ENCODE data around the gene MNX1.
A peak's percentile ranks its signal among the peaks of the same experiment; 100 is the strongest.

MNX1 gene

GRCh38 chr7:157010588-157011332 lies at the start of gene MNX1:
Gene MNX1, minus strand, starts transcription at chr7:157010663. Its CDS starts 313 bp downstream, at chr7:157010350.
- peak; percentile 81 for DNase-seq

DNA sequence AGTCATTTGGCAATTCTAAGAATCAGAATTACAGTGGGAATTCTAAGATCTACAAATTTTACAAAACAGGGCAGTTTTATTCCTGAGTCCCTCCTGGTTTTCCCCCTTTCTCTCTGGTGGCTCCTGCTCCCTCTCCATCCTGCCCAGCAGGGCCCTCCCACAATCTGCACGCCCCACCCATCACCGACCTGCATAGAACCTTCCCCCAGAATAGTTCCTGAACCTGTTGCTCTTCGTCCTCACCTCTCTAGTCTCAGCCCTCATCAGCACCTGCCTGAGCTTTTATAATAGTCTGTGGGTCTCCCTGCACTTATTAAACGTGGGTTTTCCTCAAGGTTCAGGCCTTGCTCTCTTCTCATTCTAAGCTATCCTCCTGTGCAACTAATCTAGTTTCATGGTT lies 49.1 kb upstream of the MNX1 start:
- no peak for DNase-seq

- no peak for DNase-seq
Measured at GRCh38 chr7:157058701-157059100, 48.2 kb upstream of the MNX1 start.

- DNase-seq = no peak
Measured at GRCh38 chr7:157058068-157058467, 47.6 kb upstream of the MNX1 start.

- DNase-seq = no peak
Measured at GRCh38 chr7:157056957-157057902, 46.8 kb upstream of the MNX1 start.

GRCh38 chr7:157056246-157056645 lies 45.8 kb upstream of the MNX1 start:
- no peak for DNase-seq

DNA sequence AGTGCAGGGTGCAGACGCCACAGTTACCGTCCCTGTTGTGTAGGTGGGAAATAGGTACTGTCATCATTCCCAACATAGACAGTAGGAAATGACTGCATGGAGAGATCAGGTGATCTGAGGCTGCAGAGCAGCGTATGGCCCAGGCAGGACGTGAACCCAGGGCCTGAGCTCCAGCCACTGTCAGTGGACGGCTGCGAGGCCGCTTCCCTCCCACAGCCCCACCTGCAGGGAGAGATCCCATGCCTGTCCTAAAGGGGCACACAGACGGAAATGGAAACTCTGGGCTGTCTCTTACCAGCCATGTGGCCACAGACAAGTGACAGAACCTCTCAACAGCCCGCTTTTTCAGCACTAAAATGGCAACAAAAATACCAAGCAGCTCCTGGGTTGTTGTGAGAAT lies 44.5 kb upstream of the MNX1 start:
- no peak for DNase-seq

GRCh38 chr7:157053118-157053517 lies 42.7 kb upstream of the MNX1 start:
- no peak for DNase-seq

GRCh38 chr7:157047148-157047547 lies 36.7 kb upstream of the MNX1 start:
- DNase-seq = no peak

DNA sequence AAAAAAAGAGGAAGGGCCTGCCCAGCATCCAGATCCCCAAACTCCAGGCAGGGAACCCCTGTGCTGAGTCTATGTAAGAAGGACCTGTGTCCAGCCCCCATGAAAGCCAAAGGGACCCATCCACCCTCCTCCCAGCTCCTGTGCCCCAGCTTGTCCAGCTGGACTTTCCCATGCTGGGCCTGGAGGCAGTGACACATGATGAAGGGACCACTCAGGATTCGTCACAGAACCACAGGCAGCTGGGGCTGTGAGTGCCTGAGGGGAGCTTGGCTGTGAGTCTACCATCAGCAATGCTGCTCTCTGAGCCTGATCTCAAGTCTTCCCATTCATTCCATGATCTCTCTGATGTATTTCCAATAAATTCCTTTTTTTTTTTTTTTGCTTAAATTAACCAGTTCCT lies 36.2 kb upstream of the MNX1 start:
- DNase-seq = no peak

DNA sequence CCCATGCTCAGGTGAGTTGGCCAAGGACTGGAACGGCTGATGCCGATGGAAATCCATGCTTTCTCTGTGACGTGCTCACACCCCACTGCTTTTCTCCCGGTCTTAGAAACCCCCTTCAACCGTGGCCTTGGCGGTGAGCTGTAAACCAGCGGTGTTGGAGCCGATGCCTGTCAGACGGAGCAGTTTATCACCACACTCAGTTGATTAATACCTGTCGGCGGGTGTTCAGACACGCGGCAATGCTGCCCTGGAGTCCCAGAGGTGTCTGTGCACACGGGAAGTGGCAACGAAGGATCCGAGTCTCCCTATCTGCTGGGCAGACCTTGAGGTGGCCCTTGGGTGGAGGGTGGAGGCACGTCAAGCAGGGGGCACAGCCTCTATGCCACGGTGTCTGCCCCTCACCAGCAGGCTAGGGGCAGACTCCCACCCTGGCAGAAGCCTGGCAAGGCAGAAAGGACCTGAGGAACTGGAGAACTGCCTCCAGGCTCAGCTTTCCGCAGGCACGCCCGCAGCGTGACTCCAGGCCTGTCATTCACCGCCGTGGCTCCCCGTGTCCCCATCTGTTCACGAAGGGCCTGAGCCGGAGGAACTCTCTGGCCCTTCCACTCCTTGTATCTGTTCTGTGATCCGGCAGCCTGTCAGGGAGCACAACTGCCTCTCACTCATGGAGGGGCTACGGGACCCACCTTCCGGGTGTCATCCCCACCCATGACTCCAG lies 34.6 kb upstream of the MNX1 start:
- DNase-seq = no peak

DNA sequence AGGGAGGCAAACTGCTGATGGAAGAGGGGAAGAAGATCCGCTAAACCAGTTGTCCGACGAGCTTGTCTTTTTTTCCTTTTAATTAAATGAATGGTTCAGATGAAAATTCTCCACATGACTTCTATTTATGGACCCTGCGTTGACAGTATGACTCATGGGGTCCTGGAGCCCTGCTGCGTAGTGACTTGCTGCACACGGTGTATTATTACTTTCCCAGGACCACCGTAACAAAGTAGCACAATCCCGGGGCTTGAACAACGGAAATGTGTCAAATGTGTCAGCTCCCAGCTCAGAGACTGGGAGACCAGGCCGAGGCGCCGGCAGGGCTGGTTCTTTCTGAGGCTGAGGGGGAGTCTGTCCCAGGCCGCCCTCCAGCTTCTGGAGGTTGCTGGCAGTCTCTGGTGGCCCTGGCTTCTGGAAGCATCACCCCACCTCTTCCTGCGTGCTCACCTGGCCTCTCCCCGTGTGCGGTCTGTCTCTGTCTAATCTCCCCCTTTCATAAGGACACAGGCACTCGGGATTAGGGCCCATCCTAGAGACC lies 33.8 kb upstream of the MNX1 start:
- DNase-seq = no peak

DNA sequence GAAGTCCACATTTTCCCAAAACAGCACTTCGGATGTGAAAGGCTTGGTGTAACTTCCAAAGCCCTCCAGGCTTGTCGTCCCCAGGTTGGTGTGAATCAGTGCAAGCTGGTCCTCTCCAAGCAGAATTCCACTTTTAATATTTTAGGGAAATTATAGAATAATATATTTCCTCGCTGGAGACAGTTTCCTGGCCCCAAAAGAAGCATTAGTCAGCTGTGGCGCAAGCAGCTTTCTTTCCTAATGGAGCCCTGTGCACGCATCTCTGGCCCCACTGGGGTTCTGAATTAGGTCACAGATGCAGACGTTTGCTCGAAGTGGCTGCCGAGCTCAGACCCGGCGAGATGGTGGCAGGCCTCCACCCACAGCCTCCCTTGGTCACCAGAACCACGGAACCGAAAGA lies 33.3 kb upstream of the MNX1 start:
- no peak for DNase-seq

GRCh38 chr7:157041514-157042277 lies 31.2 kb upstream of the MNX1 start:
- no peak for DNase-seq

GRCh38 chr7:157041004-157041403 lies 30.5 kb upstream of the MNX1 start:
- DNase-seq = no peak

DNA sequence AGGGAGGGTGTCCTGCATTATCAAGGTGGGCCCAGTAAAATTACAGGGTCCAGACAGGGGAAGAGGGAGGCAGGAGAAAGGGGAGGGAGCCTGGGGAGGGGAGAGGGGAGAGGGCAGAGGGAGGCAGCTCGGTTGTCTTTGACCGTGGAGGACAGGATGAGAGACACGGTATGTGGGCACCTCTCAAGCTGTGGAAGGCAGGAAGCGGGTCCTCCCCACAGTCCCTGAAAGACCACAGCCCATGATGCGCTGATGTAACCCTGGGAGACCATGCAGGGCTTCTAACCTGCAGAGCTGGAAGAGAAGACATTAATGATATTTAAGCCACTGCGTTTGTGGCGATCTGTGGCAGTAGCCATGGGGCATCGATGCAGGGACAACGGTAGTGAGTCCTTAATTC lies 27.2 kb upstream of the MNX1 start:
- DNase-seq = no peak

DNA sequence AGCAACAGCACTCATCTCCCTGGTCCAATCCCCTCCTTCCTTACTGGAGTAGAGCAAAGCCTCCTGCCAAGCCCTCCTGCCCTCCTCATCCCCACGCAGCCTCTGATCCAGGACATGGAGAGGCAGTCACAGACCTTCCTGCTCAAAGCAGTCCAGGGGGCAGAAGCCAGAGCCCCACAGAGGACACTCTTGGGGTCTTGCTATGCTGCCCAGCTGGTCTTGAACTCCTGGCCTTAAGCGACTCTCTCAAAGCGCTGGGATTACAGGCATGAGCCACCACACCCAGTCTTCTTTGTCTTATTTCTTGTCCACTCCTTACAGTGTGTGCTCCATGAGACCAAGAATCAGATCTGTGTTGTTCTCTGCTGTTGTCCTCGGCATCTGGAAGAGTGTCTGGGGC lies 26.6 kb upstream of the MNX1 start:
- no peak for DNase-seq

DNA sequence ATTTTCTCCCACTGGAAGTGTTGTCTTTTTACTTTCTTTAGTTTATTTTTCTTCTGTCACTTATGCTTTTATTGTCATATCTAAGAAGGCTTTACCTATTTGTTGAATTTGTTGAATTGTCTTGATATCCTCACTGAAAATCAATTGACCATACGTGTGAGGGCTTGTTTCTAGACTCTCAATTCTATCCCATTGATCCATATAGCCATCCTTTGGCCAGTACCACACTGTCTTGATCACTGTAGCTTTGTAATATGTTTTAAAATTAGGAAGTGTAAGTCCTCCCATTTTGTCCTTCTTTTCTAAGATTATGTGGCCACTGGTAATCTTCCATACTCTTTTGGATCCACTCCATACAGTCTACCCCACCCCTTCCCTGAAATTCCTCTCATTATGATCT lies 25.5 kb upstream of the MNX1 start:
- DNase-seq = no peak

DNA sequence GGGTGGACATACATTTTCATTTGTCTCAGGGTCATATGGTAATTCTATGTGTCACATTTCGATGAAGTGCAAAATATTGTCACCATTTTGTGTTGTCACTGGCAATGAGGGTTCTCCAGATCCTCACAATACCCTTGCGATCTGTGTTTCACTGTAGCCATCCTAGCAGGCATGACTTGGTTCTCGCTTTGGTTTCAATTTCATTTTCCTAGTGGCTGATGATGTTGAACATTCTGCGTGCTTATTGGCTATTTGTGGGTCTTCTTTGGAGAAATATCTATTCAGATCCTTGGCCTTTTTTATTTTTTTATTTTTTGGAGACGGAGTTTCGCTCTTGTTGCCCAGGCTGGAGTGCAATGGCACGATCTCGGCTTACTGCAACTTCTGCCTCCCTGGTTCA lies 24.8 kb upstream of the MNX1 start:
- DNase-seq = no peak

DNA sequence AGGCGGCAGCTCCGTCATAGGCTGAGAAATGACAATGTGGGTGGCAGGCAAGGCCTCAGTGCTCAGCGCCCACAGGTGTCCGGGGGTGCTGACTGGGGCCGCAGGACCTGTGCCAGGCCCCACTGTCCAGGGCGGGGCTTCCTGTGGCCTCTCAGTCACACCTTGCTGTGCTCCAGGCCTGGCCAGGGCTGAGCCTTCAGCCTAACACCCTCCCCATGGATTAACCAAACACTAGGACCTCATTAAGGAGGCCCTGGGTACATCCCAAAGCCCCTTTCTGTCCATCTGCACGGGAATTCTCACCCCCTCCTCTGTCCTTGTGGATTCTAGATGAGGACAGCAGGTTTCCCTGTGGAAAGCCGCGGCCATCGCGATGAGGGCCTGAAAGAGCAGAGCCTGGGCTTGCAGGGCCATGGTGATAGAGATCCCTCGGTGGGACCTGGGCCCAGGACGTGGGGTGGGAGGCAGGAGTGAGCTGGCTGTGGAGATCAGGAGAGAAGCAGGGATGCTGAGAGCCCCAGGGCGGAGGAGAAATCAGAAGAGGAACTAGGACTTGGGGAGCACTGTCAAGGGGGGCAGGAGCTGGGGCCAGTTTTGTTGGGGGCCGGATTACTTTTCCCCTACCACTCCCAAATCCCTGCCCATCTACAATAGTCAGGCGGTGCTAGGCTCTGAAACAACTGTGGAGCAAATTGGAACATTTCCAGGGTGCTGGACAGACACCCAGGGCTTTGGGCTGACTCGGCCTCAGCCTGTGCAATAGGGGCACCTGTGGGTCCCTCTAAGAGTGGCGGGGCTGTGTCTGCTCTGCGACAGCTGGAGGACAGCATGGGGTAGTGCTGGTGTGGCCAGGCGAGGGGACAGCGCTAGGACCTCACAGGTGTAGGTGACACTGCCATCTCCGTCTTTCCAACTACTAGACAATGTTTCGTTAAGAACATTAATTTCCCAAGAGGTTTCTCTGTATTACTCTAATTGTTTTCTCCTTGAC lies 23.3 kb upstream of the MNX1 start:
- no peak for DNase-seq

Measured in NCI-H2107 (cell line).